ENCODE results near the gene ASB4.

DNA sequence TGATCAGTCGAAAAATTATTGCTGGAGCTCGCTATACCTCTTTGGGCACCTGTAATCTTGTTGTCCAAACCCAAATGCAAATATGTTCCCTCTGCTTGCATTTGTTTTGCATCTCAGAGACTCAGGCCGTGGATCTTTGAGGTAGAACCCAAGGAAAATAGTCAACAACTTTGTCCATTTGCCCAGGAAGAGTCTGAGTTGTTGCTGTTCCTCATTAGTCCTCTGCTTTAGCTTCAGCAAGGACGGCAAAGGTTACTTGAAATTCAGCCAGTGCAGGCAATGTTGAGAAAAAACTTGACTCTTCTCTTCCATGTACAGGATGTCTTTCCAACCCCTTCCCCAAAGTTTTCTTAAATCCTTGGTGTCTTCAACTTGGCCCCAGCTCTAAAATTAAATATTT, 64.8 kb downstream of the ASB4 start:
- TF ChIP-seq, protein P1, sequence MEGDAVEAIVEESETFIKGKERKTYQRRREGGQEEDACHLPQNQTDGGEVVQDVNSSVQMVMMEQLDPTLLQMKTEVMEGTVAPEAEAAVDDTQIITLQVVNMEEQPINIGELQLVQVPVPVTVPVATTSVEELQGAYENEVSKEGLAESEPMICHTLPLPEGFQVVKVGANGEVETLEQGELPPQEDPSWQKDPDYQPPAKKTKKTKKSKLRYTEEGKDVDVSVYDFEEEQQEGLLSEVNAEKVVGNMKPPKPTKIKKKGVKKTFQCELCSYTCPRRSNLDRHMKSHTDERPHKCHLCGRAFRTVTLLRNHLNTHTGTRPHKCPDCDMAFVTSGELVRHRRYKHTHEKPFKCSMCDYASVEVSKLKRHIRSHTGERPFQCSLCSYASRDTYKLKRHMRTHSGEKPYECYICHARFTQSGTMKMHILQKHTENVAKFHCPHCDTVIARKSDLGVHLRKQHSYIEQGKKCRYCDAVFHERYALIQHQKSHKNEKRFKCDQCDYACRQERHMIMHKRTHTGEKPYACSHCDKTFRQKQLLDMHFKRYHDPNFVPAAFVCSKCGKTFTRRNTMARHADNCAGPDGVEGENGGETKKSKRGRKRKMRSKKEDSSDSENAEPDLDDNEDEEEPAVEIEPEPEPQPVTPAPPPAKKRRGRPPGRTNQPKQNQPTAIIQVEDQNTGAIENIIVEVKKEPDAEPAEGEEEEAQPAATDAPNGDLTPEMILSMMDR (IDR thresholded peaks at IDR 0.05; ENCODE audit: low read length), result no peak
- TF ChIP-seq EZH2 (optimal IDR thresholded peaks at IDR 0.05; ENCODE audit: low read depth, low read length), result no peak

All from MM.1S (cell line).